Ascending aorta (tissue), 2 donors: ENCODE data around the gene LAMA5. TPM values are rescaled to one million over a fixed set of nuclear protein-coding genes. Genes with fewer than 3 reads are reported as not detected.

Experiments used
- DNase-seq, 2 donors: peaks; one replicate each; pipeline ENCODE4 v3.0.0-alpha.2; 2019; ENCODE audit warnings: low spot score in 2 of 2
- H3K27ac ChIP-seq, 2 donors: fragments of 200-600 bp; sonication (generic); one replicate each; pipeline ENCODE4 v1.5.1; 2016 to 2017; ENCODE audit warnings: mild to moderate bottlenecking in 1 of 2
- H3K27me3 ChIP-seq: fragments of 200-600 bp; sonication (generic); one replicate; pipeline ENCODE4 v1.5.1; 2017
- H3K36me3 ChIP-seq, 2 donors: fragments of 200-600 bp; sonication (generic); one replicate each; pipeline ENCODE4 v1.5.1; 2016
- H3K4me1 ChIP-seq, 2 donors: fragments of 200-600 bp; sonication (generic); one replicate each; pipeline ENCODE4 v1.5.1; 2016 to 2017; ENCODE audit warnings: mild to moderate bottlenecking in 1 of 2
- H3K4me3 ChIP-seq, 2 donors: fragments of 200-600 bp; sonication (generic); one replicate each; pipeline ENCODE4 v1.5.1; 2016 to 2017; ENCODE audit warnings: mild to moderate bottlenecking in 1 of 2
- H3K9me3 ChIP-seq, 2 donors: fragments of 200-600 bp; sonication (generic); one replicate each; pipeline ENCODE4 v1.5.1; 2016
- intact Hi-C: fragments of 100-400 bp; cut with DNase I; formaldehyde crosslinking; loops from one replicate; pipeline ENCODE4 v1.15.1; 2023
- total RNA-seq: library from RNA; depleted of rRNA; stranded (reverse); fragments of >200 nt; gene quantifications from one replicate; pipeline ENCODE4 v1.1.0, GENCODE V29; 2016
- TF ChIP-seq, protein P1 (sequence below), 3 experiments: fragments of 200-600 bp in 2 of 3; fragments of 450-650 bp in 1 of 3; sonication (generic) in 2 of 3; IDR thresholded peaks; one replicate each; pipeline ENCODE4 v1.5.1; 2016 to 2019; ENCODE audit warnings: antibody characterized with exemption in 3 of 3, mild to moderate bottlenecking in 1 of 3, moderate library complexity in 1 of 3

The LAMA5 gene
- total RNA-seq, 1 donor from 2014 or later, result 469 TPM

DNA sequence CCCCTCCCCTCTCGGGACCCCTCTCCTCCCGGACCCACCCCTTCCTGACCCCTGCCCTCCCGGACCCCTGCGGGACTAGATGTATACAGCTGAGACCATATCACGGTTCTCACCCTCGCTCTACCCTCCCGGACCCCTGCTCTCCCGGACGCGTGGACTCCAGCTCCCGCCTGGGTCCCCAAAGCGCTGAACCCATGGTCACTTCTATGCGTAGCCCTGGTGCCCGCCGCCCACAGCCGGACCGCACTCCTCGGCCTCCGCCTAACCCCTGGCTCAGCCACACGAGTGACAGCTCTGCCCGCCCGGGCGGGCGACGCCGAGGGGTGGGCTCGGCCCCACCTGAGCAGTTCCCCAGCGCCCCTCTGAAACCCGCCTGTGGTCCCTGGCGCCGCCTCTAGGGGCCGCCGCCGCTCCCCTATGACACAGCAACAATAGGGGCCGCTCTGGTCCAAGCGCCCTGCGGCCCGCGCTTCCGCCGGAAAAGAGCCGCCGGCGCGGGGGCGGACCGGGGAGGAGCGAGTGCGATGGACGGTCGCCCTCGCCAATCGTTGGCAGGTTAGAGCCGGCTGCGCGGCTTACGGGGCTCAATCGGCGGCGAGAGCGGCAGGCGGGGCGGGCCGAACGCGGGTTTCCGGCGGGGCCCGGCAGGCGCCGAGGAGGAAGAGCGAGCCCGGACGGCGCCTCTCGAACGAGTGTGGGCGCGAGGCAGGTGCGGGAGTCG lies 64.6 kb downstream of the LAMA5 start, which contains the start of gene ADRM1:
Gene ADRM1 (plus strand): TSS at position 657 of the 721 bp plus-strand sequence. CDS start 572 bp downstream, outside the sequence.
- DNase-seq, result peak; percentile 82 to 98
- H3K4me1 ChIP-seq, result peaks cover 12 to 20% of the 10 kb centered on the region in 2 donors
- H3K27me3 ChIP-seq, result no peaks in the 10 kb centered on the region
- H3K36me3 ChIP-seq, result peaks cover 29 to 38% of the 10 kb centered on the region in 2 donors
- H3K4me3 ChIP-seq, result peak within 1 kb of the TSS; percentile 70 to 92
- intact Hi-C loops, result loop anchor here (1.0 to 5.0 kb wide), 7 partner anchors 50 to 492 kb away; partner anchors contain the start of genes OSBPL2 and RPS21
- TF ChIP-seq, protein P1, sequence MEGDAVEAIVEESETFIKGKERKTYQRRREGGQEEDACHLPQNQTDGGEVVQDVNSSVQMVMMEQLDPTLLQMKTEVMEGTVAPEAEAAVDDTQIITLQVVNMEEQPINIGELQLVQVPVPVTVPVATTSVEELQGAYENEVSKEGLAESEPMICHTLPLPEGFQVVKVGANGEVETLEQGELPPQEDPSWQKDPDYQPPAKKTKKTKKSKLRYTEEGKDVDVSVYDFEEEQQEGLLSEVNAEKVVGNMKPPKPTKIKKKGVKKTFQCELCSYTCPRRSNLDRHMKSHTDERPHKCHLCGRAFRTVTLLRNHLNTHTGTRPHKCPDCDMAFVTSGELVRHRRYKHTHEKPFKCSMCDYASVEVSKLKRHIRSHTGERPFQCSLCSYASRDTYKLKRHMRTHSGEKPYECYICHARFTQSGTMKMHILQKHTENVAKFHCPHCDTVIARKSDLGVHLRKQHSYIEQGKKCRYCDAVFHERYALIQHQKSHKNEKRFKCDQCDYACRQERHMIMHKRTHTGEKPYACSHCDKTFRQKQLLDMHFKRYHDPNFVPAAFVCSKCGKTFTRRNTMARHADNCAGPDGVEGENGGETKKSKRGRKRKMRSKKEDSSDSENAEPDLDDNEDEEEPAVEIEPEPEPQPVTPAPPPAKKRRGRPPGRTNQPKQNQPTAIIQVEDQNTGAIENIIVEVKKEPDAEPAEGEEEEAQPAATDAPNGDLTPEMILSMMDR (IDR thresholded peaks at IDR 0.05), result peak; percentile 98 to 99 (median 99)
- H3K9me3 ChIP-seq, result no peaks in the 10 kb centered on the region
- peak within 1 kb of the TSS; percentile 98 to 99 for H3K27ac ChIP-seq

GRCh38 chr20:62301773-62302340 lies 65.3 kb downstream of the LAMA5 start:
- Histone ChIP-seq H3K4me1 (peaks cover 12 to 20% of the 10 kb centered on the region in 2 donors), H3K9me3 (no peaks in the 10 kb centered on the region), H3K4me3 (peak overlapping the region; percentile 70 to 92), H3K27ac (peak overlapping the region; percentile 98 to 99), H3K27me3 (no peaks in the 10 kb centered on the region), H3K36me3 (peaks cover 28 to 34% of the 10 kb centered on the region in 2 donors)
- intact Hi-C loops, result loop anchor here (1.0 to 5.0 kb wide), 7 partner anchors 50 to 492 kb away; partner anchors contain the start of genes OSBPL2 and RPS21
- TF ChIP-seq, protein P1 (IDR thresholded peaks at IDR 0.05), result peak; percentile 93 to 97 (median 93)
- DNase-seq, result peak; percentile 79 to 97

DNA sequence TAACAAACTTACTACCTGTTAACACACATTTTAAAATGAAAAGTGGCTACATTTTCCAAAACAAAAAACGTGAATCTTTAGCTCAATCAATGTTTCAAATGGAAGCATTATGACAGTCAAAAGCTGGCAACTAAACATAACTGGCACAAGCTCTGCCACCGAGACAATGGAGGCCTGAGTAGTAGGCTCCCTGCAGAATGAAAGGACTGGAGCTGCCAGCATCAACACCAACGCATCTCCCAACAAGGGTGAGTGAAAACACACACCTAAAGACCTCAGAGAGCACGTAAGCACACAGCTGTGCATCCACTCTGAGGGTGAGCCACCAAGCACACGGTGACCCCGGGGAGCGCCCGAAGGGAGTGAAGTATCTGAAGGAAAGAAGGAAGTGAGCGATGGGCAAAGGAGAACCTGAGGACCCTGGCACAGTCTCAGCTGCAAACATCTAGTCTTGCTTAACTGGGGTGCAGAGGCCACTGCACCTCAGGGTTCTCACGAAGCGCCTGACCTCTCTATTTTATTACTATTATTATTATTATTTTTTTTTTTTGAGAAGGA lies 65.9 kb downstream of the LAMA5 start:
- TF ChIP-seq, protein P1 (IDR thresholded peaks at IDR 0.05), result no peak
- H3K9me3 ChIP-seq, result no peaks in the 10 kb centered on the region
- no peaks in the 10 kb centered on the region for H3K27me3 ChIP-seq
- no peak for DNase-seq
- peak overlapping the region in 1 of 2 donors; percentile 98 for H3K27ac ChIP-seq
- H3K36me3 ChIP-seq, result peaks cover 28 to 34% of the 10 kb centered on the region in 2 donors
- no peak overlapping the region for H3K4me3 ChIP-seq
- H3K4me1 ChIP-seq, result peaks cover 12 to 20% of the 10 kb centered on the region in 2 donors
- intact Hi-C loops, result loop anchor here (5.0 kb wide), 1 partner anchor 196 kb away; no protein-coding TSS in a partner anchor

GRCh38 chr20:62300319-62300718 lies 66.8 kb downstream of the LAMA5 start:
- Histone ChIP-seq H3K36me3 (peaks cover 28 to 34% of the 10 kb centered on the region in 2 donors), H3K27me3 (no peaks in the 10 kb centered on the region), H3K4me3 (no peak overlapping the region), H3K9me3 (no peaks in the 10 kb centered on the region), H3K4me1 (peaks cover 12 to 20% of the 10 kb centered on the region in 2 donors), H3K27ac (no peak overlapping the region)
- DNase-seq, result no peak
- intact Hi-C loops, result loop anchor here (5.0 kb wide), 1 partner anchor 197 kb away; no protein-coding TSS in a partner anchor
- TF ChIP-seq, protein P1 (IDR thresholded peaks at IDR 0.05), result no peak

GRCh38 chr20:62299666-62300236 lies 67.4 kb downstream of the LAMA5 start:
- DNase-seq, result no peak
- H3K4me1 ChIP-seq, result peaks cover 12 to 15% of the 10 kb centered on the region in 2 donors
- no peak overlapping the region for H3K27ac ChIP-seq
- H3K36me3 ChIP-seq, result peaks cover 31 to 33% of the 10 kb centered on the region in 2 donors
- H3K9me3 ChIP-seq, result no peaks in the 10 kb centered on the region
- no peak overlapping the region for H3K4me3 ChIP-seq
- H3K27me3 ChIP-seq, result no peaks in the 10 kb centered on the region
- TF ChIP-seq, protein P1 (IDR thresholded peaks at IDR 0.05), result no peak
- intact Hi-C loops, result loop anchor here (5.0 kb wide), 1 partner anchor 198 kb away; no protein-coding TSS in a partner anchor
